ENCODE measurements around the gene SIM1.

SIM1 gene

DNA sequence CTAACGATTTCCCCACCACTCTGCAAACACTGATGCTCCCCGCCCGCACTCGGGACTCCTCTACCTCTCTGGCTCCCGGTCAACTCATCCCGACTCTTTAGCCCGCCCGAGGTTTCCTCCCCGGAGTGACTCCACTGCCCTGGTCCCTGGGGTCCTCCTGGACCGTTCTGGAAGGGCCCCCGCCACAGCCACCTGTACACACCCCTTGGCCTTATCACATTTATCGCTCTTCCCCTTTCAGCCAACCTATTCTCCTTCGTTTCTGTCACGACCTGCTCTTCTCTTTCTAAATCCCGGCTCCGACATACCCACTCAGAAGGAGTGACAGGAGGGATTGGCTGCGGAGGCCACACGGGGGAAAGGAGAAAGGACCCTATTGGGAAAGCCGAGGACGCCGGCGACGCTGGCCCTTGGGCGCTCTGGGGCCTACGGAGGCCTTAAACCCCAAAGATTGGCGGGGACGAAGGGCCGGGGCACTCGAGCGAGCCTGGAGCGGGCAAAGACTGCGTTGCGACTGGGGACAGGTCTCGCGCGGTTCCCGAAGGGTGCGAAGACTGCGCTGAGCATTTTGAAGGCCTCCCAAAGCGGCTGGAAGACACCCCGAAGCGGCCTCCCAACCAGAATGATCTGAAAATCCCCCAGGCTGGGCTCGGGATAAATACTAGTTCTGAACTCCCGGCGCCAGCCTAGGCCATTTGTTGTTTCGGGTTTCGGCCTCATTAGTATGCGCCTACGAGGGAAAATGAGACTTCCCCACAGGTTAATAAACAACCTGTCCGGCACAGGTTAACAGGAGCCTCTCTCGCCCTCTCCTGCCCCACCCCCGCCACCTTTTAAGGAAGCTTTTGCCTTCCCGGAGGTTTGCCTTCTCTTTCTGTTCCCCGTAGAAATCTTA, 9.2 kb downstream of the SIM1 start:
- FAIRE-seq = no peak

DNA sequence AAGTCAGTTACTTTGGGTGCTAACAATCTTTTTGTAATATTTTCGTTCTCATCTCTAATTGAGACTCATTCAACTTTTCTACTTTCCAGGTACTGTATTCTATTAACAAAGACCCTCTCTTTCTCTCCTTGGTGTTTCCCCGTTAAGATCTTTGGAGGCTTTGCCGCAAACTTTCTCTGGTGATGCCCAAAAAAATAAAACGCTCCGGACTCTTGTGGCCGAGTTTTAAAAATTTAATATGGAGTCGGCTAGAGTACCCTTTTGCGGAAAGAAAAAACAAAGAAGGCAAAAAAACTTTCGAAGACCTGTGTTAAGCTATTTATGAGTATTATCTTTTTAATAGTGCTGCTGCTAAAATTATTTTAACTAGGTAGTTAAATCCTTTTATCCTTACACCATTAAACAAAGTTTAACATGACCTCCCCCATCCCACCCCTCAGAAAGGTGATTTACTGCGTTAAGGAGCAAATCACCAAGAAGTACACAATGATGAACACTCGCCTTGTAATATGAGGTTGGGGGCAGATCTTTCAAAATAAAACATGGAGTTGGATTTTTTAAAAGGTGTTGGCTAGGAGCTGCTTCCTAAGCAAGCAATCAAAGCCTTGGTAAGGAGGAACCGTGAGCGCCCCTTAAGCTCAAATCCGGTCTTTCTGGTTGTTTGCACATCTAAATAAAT, 10.0 kb downstream of the SIM1 start:
- no peak for FAIRE-seq

DNA sequence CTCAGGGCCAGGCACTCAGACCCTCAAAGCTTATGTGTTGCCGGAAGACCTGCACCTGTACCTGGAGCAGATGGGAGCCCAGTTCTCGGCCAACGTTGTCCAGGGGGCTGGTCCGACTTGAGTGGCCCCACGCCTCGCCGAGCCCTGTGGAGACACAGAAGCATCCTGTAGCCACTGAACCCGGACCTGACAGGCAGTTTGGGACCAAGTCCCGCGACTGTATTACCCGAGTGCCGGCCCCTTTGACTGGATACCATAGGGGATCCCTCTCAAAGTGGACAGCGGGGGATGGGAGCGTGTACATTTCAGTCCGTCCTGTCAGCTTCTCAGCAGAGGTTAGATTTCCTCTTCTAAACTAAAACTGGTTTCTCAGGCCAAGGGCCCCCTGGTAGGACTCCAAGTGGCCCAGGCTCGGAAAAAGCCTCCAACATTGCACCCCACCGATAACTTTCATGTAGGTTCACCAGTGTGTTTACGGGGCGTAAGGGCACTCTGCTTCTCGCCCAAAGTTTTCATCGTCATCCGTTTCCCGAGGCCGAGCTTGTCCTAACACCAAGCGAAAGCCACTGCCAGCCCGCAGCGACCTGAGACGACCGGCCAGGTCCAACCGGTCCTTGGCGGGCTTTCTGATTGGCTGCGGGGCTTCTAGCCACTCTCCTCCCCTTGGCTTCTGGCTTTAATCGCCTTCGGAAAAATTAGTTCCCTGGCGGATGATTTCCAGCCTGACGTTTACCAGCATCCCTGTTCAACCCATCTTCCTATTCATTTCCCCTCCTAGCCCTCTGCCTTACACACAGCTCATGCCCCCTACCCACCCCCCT, 10.8 kb downstream of the SIM1 start:
- FAIRE-seq = no peak

DNA sequence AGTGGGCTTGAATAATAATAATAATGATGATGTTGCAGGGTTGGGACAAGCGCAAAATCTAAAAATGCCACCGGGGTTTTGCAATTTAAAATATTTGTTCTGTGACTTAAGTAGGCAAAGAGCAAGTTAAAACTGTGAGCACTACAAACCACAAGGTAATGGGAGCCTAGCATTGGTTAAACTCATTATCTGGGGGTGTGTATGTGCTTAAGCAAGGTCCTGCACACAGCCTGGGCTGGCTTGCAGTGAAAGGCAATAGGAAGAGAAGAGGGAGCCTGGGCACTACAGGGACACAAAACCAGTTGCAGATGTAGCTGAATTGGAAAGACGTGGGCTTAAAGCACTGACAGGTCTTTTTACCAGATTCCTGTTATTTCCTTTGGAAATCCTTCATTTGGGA, 11.7 kb downstream of the SIM1 start:
- no peak for FAIRE-seq

DNA sequence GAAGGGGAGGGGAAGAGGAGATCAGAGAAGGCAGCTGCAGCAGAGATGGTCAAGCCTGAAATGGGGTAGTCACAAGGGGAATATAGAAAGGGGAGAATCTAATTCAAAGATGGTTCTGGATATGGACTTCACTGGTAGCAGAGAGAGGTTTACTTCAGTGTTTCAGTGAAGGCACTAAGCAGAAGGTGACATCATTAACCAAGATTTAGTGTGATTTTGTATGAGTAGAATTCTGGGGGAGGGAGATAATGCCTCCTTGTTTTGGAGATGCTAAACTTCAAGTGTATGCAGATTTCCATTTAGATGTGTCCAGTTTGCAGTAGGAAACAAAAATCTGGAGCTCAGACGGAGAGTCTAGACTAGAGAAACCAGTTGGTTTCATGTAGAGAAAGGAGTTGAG, 13.1 kb downstream of the SIM1 start:
- no peak for FAIRE-seq

DNA sequence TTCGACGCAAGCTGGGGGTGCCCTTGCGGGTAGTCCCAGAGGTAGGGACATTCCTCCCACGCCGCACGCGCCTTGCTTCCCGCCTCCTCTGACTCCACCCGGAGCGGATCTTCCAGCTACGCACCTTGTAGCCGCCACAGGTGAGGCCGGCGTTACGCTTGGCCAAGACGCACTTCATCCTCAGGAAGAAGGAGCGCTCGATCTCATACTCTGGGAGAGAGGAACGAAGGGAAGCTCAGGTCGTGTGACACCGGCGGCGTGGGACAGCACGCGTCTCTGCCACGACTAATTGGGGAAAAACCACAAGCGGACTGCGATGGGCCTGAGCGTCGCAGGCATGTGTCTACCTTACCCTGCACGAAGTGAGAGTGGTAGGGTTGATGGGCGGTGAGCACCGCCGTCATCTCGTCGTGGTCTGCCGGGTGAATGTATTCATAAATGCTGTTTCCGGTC, 15.5 kb downstream of the SIM1 start:
- no peak for FAIRE-seq

DNA sequence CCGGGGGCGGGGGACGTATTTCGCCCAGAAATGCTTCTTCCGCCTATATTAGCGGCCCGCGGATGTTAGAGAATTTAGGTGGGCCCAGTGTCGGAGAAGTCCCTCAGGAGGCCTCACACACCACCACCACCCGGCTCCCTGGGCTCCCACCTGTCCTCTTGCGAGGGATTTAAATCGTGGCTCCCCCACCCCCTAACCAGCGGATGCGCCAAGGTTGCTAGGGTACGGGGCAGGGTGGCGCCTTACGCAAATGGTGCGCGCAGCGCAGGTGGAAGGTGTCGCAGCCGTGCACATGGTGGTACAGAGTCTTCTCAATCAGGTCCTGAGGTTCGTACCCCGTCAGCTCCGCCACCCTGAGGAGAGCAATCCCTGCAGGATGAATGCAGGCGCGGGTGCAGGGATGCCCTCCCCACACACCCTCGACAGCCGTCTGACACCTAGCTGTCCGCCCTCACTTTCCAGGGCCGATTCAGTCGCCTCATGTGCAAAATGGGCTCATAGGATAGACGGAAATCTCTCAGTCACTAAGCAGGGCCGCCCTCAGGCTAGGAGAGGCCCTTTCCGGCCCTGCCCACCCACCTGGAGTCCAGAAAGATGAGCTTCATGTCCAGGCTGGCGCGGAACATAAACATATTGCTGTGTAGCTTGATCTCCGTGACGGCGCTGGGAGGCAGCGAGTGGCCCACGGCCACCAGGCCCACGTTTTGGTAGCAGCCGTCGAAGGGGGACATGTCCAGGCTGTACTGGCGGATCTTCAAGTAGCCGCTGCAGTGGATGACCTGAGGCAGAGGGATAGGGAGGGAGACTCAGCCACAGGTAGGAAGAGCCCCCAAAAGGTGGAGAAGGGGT, 16.6 kb downstream of the SIM1 start:
- no peak for FAIRE-seq

DNA sequence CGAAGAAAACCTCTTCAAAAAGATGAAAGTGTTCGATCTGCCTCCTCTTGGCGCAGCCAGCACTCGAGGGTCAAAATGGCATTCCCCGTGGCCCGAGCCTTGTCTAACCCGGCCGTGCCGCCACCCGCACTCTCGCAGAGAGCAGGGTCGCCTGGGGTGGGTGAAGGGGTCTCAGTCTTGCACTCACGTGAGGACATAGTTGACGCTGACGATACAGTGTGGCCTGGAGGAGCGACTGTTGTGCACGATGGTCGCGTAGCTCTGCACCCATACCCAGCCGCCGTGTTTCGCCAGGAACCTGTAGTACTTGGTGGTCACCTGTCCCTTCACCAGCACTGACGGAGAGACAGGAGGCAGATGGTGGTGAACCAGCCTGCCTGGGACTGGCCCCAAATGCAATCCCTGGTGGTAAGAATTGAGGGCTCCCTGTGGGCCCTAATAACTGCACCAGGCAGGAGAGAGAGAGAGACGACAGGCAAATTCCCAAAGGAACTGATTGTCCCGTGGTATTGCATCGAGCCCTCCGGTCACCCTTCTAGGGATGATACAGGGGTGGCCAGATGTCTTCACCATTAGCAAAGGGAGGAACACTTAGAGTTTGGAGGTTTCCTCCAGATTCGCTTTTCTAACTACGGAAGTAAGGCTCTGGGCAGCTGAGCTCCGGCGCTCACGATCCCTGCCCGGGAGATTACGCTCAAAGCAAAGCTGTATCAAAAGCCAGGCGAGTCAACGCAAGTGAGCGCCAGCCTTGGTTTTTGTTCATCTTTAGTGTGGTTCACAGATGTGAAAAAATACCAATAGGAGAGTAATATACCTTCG, 17.4 kb downstream of the SIM1 start:
- FAIRE-seq = no peak

DNA sequence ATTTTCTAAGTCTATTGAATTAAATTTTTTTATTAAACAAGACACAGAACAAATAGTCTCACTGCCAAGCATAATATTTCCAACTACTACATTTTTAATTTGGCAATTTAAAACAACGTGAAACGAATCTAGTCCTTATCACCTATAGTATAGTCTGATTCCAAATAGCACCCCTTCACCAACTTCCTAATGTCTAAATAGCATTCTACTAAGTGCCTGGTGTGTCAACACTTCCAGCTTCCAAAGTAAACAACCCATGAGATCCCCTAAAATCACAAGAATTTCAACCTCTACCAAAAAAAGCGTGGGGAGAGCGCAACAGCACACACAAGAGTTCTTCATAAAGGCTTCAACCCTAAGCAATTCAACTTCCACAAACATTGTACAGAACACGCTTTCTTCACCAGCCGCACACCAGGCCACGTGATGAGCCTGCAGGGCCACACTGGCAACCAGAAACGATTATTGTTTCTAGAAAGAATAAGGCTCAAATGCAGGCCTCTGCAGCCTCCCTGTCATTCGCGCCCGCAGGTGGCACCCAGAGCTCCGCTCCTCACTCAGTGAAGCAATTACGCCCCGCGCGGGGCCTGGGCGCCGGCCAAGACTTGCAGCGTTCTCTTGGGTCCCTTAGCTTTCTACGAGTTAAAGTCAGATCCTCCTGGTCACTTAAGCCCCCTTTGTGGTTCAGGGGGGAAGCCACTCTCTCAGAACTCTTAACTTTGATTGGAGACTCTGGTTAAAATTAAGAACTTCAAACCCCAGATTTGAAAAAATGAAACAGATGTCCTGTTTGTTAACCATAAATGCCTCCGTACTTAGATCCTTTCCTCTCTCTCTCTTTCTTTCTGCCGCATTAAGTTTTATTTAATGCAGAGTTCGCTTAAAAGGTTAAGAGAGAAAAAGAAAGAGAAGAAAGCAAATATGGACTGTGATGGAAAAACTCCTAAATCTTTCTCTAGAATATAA, 18.3 kb downstream of the SIM1 start:
- FAIRE-seq = no peak

DNA sequence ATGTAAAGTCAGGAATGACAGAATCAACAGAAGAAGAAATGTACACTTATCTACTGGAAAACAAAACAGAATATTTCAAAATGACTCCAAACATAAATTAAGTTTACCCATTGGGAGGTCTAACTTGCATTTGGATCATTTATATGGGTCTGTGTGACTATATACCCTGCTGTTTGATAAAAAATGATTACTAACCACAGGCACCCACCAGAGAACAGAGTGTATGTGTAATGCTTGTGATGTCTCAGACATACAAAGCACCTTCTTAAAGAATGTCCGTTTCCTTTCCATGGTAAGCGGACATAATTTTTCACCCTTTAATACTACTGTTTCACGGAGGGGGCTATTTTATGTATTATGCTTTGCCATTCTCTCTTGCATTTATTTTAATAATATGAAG, 19.2 kb downstream of the SIM1 start:
- no peak for FAIRE-seq

DNA sequence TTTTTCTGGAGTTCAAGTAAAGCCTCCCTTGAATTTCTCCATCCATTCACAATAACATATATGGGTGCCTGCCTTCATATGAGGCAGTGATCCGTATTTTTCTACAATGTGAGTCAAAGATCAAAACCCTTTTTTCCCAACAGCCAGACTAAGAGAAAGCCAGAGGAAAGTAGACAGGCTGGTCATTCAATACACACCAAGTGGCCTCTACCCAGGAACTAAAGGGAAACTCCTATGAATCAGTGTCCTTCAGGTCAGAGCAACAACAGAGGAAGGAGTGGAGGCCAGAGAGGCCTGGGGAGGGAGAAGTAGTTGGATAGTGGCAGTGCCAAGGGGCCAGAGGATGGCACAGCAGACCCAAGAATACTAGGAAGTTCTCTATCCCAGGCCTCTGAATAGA, 23.8 kb downstream of the SIM1 start:
- FAIRE-seq = no peak

DNA sequence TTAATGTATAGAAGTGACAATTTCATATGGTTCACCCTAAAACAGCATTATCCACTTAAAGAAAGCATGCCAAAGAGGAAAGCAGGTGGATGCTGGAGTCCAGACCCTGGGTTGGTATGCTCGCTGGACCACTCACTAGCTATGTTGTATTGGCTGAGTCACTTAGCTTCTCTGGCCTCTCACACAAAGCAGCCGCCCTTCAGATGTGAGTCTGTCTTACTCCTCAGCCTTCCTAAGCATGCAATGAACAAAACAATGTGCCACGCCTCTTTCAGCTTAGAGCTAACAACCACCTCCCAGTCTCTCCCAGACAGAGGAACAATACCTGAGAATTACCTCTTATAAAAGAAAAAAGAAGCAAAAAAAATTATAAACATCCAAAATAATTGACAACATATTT, 29.4 kb downstream of the SIM1 start:
- FAIRE-seq = no peak

DNA sequence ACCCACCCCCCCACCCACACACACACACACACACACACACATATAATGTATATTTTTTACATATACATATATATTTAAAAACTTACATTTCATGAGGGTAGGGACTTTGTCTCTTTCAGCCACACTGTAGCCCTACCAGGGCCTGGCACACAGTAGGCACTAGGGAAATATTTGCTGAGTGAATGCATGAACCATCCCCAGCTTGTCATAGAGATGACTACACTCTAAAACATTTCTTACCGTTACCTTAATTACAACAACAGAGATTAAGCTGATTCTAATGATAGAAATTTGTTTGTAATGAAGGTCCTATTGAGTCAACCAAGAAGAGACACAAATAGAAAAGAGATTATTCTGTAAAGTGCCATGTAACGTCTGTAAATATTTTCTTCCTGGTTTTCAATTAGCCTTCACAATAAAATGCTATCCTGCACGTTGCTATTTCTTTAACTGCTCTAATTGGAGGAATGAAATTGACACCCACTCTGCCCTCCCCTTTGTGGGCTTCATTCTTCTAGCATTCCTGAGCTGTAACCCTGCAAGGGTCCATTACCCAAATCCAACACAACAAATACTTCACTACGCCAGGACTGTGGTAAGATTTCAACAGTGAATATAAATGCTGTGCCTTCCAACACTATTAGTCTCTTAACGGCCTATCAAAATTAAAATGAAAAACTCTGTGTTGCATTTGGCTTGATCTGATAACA, 30.8 kb downstream of the SIM1 start:
- no peak for FAIRE-seq

DNA sequence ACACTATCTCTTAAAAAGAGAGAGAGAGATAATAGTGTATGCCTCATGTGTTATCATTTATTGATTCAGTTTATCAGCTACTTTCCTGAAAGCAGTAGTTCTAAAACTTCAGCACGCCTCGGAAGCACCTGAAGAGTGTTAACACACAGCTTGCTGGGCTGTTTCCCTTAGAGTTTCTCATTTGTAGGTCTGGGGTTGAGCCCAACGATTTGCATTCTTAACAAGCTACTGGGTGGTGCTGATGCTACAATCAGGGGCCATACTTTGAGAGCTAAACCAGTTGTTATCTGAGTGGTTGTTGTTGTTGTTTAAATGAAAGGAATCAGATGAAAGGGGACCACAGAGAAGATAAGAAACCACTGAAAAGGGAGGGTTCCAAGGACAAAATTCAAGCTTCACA, 32.6 kb downstream of the SIM1 start:
- no peak for FAIRE-seq

DNA sequence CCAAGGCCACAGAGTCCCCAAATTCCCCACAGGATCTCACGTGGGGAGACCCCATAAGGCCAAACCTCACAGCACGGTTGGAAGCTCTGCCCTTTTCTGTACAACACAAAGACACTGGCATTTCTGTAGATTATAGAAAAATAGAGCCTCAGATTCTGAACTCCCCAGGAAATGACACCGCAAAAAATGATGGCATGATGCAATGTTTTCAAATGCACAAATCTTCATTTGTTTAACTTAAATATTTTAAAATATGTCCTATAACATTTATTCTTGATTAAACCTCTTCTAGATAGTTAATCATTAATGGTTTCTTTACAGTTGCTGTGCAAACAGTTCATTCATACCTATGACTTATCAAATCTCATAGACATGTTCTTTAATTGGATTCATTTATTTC, 33.8 kb downstream of the SIM1 start:
- no peak for FAIRE-seq

DNA sequence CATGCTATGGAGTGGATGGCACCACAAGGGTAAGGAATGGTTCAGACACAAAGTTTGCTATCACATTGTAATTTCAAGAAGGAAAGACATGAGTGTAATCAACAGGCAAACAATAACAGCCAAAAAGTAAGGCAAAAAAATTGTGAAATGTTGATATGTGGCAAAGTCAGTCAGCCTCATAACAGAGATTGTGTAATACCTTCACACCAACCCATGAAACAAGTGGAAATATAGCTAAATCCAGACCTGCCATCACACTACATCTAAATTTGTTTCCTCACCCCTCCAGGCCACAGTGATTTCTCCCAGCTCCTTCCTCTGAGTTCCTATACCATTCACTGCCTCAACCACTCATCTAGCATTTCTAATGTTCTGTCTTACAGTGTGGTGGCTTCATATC, 37.3 kb downstream of the SIM1 start:
- no peak for FAIRE-seq

DNA sequence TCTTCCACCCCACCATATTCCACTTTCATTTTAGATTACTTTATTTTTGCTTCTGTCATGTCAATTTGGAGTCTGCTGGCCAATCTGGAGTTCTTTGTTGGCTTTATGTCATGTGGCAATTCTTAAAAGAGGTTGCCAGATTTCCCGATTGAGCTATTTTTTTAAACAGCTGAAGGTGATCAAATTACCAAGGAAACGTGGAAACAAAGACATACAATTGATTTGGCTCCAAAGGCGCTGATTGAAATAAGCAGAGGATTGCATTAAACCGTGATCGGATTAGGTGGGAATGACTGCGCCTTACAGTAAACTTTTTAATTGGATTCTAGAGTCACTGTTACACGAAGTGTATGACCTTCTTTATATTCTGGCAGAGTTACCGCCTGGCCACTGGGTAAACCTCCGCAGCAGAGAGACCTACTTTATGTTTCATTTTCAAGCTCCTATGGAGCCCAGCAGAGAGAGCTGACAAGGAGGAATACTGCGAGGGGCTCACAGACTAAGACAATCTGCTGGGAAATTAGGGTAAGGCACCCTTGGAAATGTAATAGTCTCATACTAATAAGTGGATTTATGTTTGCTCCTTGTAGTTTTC, 37.9 kb downstream of the SIM1 start:
- FAIRE-seq = no peak

DNA sequence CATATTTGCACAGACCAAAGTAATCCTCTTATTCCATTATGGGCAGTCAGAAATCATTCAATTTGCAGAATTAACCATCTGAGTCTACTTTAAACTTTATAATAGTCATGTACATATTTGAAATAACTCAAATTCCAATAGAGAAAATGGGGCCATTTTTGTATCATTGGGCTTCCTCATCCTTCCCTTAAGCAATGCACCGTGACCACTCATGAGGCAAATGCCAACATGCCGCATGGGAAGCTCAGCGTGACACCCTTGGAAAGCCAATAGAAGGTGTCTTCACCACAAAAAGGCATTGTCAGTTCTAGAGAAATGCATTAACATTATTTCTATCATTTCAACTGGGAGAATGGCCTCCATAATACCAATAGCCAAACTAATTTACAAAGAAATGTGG, 38.5 kb downstream of the SIM1 start:
- FAIRE-seq = no peak

DNA sequence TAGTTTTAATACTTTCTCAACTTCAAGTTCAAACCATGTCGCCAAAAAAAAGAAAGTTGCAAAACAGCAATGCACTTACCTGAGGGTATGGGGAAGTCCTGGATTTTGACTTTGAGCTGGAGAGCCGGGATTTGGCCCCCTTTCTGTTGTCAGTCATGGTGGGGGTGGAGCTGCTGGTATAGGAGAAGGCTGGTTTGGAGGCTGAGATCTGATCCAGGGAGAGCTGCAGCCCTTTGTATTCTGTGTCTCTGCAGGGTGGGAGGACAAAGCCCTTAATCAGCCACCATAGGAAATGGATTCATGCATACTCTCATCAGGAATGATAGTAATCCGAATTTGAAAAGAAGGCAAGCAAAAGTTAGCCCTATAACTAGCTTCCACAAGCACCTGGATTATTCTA, 44.0 kb downstream of the SIM1 start:
- FAIRE-seq = no peak
